ENCODE data around the gene PLXNA4.

GRCh38 chr7:132185150-132185549, 391.1 kb downstream of the PLXNA4 start:
- TF ChIP-seq EZH2 (IDR thresholded peaks at IDR 0.05; ENCODE audit: insufficient read depth, poor library complexity, severe bottlenecking) = no peak
- no peak for TF ChIP-seq EZH2phosphoT487 (IDR thresholded peaks at IDR 0.05; ENCODE audit: insufficient read depth, low read depth)

All from GM23248 (cell line).